Mammary epithelial cell (primary cell): ENCODE data around the gene CACNA1G.

Experiments used
- CTCF ChIP-seq, 2 donors: IDR thresholded peaks in 1 of 2; conservative IDR thresholded peaks in 1 of 2; 2 replicates each; pipeline ENCODE4 v1.5.1; 2011 to 2012; ENCODE audit warnings: inconsistent platforms in 2 of 2, low read length in 2 of 2, mild to moderate bottlenecking in 2 of 2, control low read depth in 1 of 2, low read depth in 1 of 2; ENCODE audit not compliant: insufficient read depth in 1 of 2; ENCODE audit errors: extremely low read depth in 1 of 2
- EZH2 ChIP-seq: IDR thresholded peaks from 2 replicates; pipeline ENCODE4 v1.6.1; 2012; ENCODE audit warnings: low read length, inconsistent platforms, borderline replicate concordance

DNA sequence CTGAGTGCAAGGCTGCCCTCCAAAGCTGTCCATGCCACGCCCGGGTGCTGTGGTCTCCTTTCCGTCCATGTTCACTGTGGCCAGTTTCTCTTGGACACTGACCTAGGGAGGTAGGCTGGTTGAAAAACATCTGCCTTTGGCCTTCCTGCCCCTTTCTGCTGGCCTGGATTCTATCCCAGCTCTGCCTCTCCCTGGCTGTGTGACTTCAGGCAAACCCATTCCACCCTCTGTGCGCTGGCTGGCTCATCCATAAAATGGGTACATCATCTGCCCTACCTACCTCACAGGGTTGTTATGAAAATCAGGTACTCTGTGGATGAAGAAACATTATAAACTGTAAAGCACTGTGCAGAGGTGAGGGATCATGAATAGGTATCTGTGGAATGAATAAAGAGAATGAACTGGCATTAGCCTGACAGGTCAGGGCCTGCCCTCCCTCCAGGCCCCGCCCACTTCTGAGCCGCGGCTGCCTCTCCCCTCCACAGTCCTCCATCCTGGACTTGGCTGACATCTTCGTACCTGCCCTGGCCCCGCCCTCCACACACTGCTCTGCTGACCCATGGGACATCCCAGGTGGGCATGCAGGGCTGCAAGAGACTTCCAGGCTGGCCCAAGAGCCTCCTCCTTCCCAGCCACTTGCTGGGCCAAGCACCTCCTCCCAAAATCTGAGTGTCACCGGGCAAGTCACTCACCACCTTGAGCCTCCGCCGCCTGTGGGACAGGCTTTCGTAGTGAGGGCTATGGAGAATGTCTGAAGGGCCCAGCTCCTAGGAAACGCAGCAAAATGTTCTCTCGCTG, 20.6 kb upstream of the CACNA1G start:
- TF ChIP-seq CTCF (conservative IDR thresholded peaks at IDR 0.05 in 1 of 2, IDR thresholded peaks at IDR 0.05 in 1 of 2; ENCODE audit: extremely low read depth in 1 of 2, insufficient read depth in 1 of 2, low read depth in 1 of 2, low read length in 2 of 2) (no peak), EZH2 (no peak)
